Transverse colon (tissue), 4 donors: Measurements from ENCODE around the gene GTPBP1.

Experiments used
- POLR2AphosphoS5 ChIP-seq, 3 donors: sonication (generic); formaldehyde crosslinking; IDR thresholded peaks; one replicate each; pipeline ENCODE4 v1.6.1; 2016; ENCODE audit warnings: antibody characterized with exemption in 3 of 3
- TF ChIP-seq, protein P1 (sequence below), 5 experiments: fragments of 200-600 bp in 3 of 5; fragments of 450-650 bp in 2 of 5; sonication (generic) in 3 of 5; IDR thresholded peaks; 1 replicate in 2 of 5; 2 replicates in 3 of 5; pipeline ENCODE4 v1.5.1; 2016 to 2017; ENCODE audit warnings: antibody characterized with exemption in 5 of 5, inconsistent platforms in 3 of 5, mild to moderate bottlenecking in 2 of 5, moderate library complexity in 1 of 5

DNA sequence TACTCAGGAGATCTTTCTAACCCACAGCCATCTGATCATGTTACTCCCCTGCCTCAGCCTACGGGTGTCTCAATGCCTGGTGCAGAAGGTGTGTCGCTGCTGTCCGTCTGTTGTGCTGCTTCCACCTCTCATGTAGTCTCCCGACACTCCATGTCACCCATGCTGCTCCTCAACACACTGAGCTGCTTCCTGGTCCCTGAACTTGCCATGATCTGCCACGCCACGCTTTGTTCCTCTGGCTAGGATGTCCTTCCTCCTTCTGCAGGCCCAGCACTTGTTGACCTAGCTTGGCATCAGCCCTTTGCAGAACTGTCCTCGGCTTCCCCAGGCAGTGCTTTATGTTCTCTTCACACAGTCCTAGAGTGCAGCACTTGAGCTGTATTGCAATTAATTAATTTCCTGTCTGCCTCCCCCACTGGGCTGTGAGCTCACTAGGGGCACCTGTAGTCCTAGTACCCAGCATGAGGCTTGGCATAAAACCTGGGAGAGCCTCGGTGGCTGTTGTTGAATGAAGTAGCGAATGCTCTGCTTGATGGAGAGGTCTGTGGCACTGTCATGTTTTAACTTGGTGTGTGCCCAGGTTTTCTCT, 9.5 kb downstream of the GTPBP1 start:
- TF ChIP-seq, protein P1, sequence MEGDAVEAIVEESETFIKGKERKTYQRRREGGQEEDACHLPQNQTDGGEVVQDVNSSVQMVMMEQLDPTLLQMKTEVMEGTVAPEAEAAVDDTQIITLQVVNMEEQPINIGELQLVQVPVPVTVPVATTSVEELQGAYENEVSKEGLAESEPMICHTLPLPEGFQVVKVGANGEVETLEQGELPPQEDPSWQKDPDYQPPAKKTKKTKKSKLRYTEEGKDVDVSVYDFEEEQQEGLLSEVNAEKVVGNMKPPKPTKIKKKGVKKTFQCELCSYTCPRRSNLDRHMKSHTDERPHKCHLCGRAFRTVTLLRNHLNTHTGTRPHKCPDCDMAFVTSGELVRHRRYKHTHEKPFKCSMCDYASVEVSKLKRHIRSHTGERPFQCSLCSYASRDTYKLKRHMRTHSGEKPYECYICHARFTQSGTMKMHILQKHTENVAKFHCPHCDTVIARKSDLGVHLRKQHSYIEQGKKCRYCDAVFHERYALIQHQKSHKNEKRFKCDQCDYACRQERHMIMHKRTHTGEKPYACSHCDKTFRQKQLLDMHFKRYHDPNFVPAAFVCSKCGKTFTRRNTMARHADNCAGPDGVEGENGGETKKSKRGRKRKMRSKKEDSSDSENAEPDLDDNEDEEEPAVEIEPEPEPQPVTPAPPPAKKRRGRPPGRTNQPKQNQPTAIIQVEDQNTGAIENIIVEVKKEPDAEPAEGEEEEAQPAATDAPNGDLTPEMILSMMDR (IDR thresholded peaks at IDR 0.05), result no peak
- no peak for TF ChIP-seq POLR2AphosphoS5 (IDR thresholded peaks at IDR 0.05)
